Testis (tissue), 3 donors: Measurements from ENCODE around the gene IFNL4. TPM values are rescaled to one million over a fixed set of nuclear protein-coding genes. Genes with fewer than 3 reads are reported as not detected.

Experiments
- DNase-seq: peaks from one replicate; pipeline ENCODE4 v3.0.0-alpha.2; 2019
- H3K27ac ChIP-seq, 2 donors: fragments of 200-600 bp; sonication (generic); one replicate each; pipeline ENCODE4 v1.5.1; 2019
- H3K27me3 ChIP-seq: fragments of 200-600 bp; sonication (generic); one replicate; pipeline ENCODE4 v1.5.1; 2019
- H3K36me3 ChIP-seq: fragments of 200-600 bp; sonication (generic); one replicate; pipeline ENCODE4 v1.5.1; 2017; ENCODE audit warnings: low read depth; ENCODE audit errors: missing control alignments
- H3K4me1 ChIP-seq: fragments of 200-600 bp; sonication (generic); one replicate; pipeline ENCODE4 v1.5.1; 2019
- H3K4me3 ChIP-seq, 2 donors: fragments of 200-600 bp; sonication (generic); one replicate each; pipeline ENCODE4 v1.5.1; 2017 to 2019
- H3K9me3 ChIP-seq: fragments of 200-600 bp; sonication (generic); one replicate; pipeline ENCODE4 v1.5.1; 2017
- CTCF ChIP-seq, 3 experiments: fragments of 450-650 bp in 2 of 3; fragments of 200-600 bp in 1 of 3; sonication (generic) in 1 of 3; IDR thresholded peaks; one replicate each; pipeline ENCODE4 v1.5.1; 2016 to 2019; ENCODE audit warnings: antibody characterized with exemption in 3 of 3, mild to moderate bottlenecking in 2 of 3, moderate library complexity in 1 of 3
- POLR2A ChIP-seq: fragments of 450-650 bp; IDR thresholded peaks from one replicate; pipeline ENCODE4 v1.6.1; 2017; ENCODE audit warnings: antibody characterized with exemption, mild to moderate bottlenecking, moderate library complexity
- WGBS, 2 donors: methylation state at CpG; one replicate each; pipeline ENCODE4 v1.1.5; 2018; 5-methylcytosine and 5-hydroxymethylcytosine counted together
- intact Hi-C: fragments of 100-400 bp; cut with DNase I; formaldehyde crosslinking; loops from one replicate; pipeline ENCODE4 v1.15.1; 2023; ENCODE audit warnings: low total_unique reads
- polyA plus RNA-seq: library from polyadenylated mRNA; stranded (reverse); fragments of 350-450 nt; fragmentation: Illumina TruSeq; extraction: RNeasy Lipid Tissue Mini Kit (QIAGEN cat#74804); gene quantifications from one replicate; pipeline ENCODE4 v1.2.3, GENCODE V29; 2014; ENCODE audit warnings: low read depth, low replicate concordance; ENCODE audit not compliant: insufficient read depth
- total RNA-seq, 2 donors: library from RNA; depleted of rRNA; stranded (reverse); fragments of >200 nt; gene quantifications; one replicate each; pipeline ENCODE4 v1.2.3, GENCODE V29; 2016

The IFNL4 gene
- total and polyA plus RNA-seq, 3 donors from 2014 or later, result not detected

GRCh38 chr19:39209196-39209595 lies 39.5 kb downstream of the IFNL4 start:
- Histone ChIP-seq H3K27me3 (no peaks in the 10 kb centered on the region), H3K4me1 (no peaks in the 10 kb centered on the region), H3K27ac (no peak overlapping the region), H3K36me3 (no peaks in the 10 kb centered on the region), H3K9me3 (no peaks in the 10 kb centered on the region), H3K4me3 (no peak overlapping the region)
- no peak for DNase-seq
- 78 to 83% methylated on average over 7 of the region's 7 CpGs for WGBS, 2 donors
- intact Hi-C loops, result no loop called here
- no peak for TF ChIP-seq POLR2A
- no peak for TF ChIP-seq CTCF (IDR thresholded peaks at IDR 0.05)

- 80 to 88% methylated on average over 7 to 9 of the region's 9 CpGs for WGBS, 2 donors
- Histone ChIP-seq H3K27me3 (no peaks in the 10 kb centered on the region), H3K4me3 (no peak overlapping the region), H3K36me3 (no peaks in the 10 kb centered on the region), H3K27ac (no peak overlapping the region), H3K4me1 (no peaks in the 10 kb centered on the region), H3K9me3 (no peaks in the 10 kb centered on the region)
- DNase-seq, result no peak
- TF ChIP-seq CTCF (IDR thresholded peaks at IDR 0.05), result no peak
- no peak for TF ChIP-seq POLR2A
- intact Hi-C loops, result no loop called here
Measured at GRCh38 chr19:39208175-39208795, 40.4 kb downstream of the IFNL4 start.

GRCh38 chr19:39207293-39207836 lies 41.3 kb downstream of the IFNL4 start:
- Histone ChIP-seq H3K4me3 (no peak overlapping the region), H3K9me3 (no peaks in the 10 kb centered on the region), H3K4me1 (no peaks in the 10 kb centered on the region), H3K27ac (no peak overlapping the region), H3K36me3 (no peaks in the 10 kb centered on the region), H3K27me3 (no peaks in the 10 kb centered on the region)
- WGBS, 2 donors, result 75 to 77% methylated on average over 6 of the region's 6 CpGs
- intact Hi-C loops, result no loop called here
- DNase-seq, result no peak
- TF ChIP-seq CTCF (IDR thresholded peaks at IDR 0.05) (no peak), POLR2A (no peak)

GRCh38 chr19:39206122-39206521 lies 42.5 kb downstream of the IFNL4 start:
- no peak for DNase-seq
- intact Hi-C loops, result no loop called here
- 70 to 77% methylated on average over 6 of the region's 6 CpGs for WGBS, 2 donors
- Histone ChIP-seq H3K36me3 (no peaks in the 10 kb centered on the region), H3K27me3 (no peaks in the 10 kb centered on the region), H3K9me3 (no peaks in the 10 kb centered on the region), H3K4me3 (no peak overlapping the region), H3K27ac (no peak overlapping the region), H3K4me1 (no peaks in the 10 kb centered on the region)
- no peak for TF ChIP-seq POLR2A
- no peak for TF ChIP-seq CTCF (IDR thresholded peaks at IDR 0.05)

- no peaks in the 10 kb centered on the region for H3K27me3 ChIP-seq
- H3K4me3 ChIP-seq, result no peak overlapping the region
- intact Hi-C loops, result no loop called here
- no peaks in the 10 kb centered on the region for H3K9me3 ChIP-seq
- WGBS, 2 donors, result 40 to 48% methylated on average over 3 of the region's 3 CpGs
- H3K36me3 ChIP-seq, result no peaks in the 10 kb centered on the region
- H3K27ac ChIP-seq, result no peak overlapping the region
- no peak for TF ChIP-seq POLR2A
- TF ChIP-seq CTCF (IDR thresholded peaks at IDR 0.05), result no peak
- DNase-seq, result no peak
- H3K4me1 ChIP-seq, result no peaks in the 10 kb centered on the region
Measured at GRCh38 chr19:39205449-39205764, 43.2 kb downstream of the IFNL4 start.
